B cell (primary cell): ENCODE results near the gene FGFRL1. TPM values are rescaled to one million over a fixed set of nuclear protein-coding genes. Genes with fewer than 3 reads are reported as not detected.

ENCODE experiments used
- ATAC-seq: fragments of 200-7000 bp; cut with Tn5 transposase; one replicate; pipeline ENCODE4 v1.10.0; 2021; ENCODE audit warnings: low read depth, mild to moderate bottlenecking, moderate number of reproducible peaks, moderate library complexity
- CTCF ChIA-PET: fragments of 350-600 bp; sonication (Branson Sonifier 250); formaldehyde crosslinking; loops from one replicate; lab custom pipeline; 2021; ENCODE audit warnings: antibody characterized with exemption, inconsistent platforms; lab: Charles Lee
- POLR2A ChIA-PET: fragments of 350-600 bp; sonication (Branson Sonifier 250); formaldehyde crosslinking; loops from one replicate; lab custom pipeline; 2021; ENCODE audit warnings: antibody characterized with exemption; lab: Charles Lee
- DNase-seq: peaks from one replicate; pipeline ENCODE4 v3.0.0; 2013
- H2AFZ ChIP-seq: 2 replicates; pipeline ENCODE4 v1.6.1; 2012; ENCODE audit warnings: mild to moderate bottlenecking, low read depth, low read length; ENCODE audit not compliant: insufficient read depth, poor library complexity, severe bottlenecking
- H3K27ac ChIP-seq, 2 donors: 1 replicate in 1 of 2; 2 replicates in 1 of 2; pipeline ENCODE4 v1.5.1; 2012 to 2013; ENCODE audit warnings: low read length in 2 of 2, mild to moderate bottlenecking in 2 of 2, moderate library complexity in 1 of 2
- H3K27me3 ChIP-seq, 4 experiments: fragments of 200-600 bp in 1 of 4; sonication (generic) in 1 of 4; replicated peaks in 1 of 4; 1 replicate in 2 of 4; 2 replicates in 2 of 4; pipeline versions ENCODE4 v1.6.1 to v1.7.0; 2013 to 2016; ENCODE audit warnings: low read length in 3 of 4, mild to moderate bottlenecking in 2 of 4, mixed read lengths in 1 of 4, moderate library complexity in 1 of 4; ENCODE audit not compliant: insufficient read depth in 4 of 4, control insufficient read depth in 3 of 4; ENCODE audit errors: control extremely low read depth in 1 of 4
- H3K36me3 ChIP-seq, 2 experiments: replicated peaks in 1 of 2; 1 replicate in 1 of 2; 2 replicates in 1 of 2; pipeline versions ENCODE4 v1.6.1 to v1.7.1; 2013; ENCODE audit warnings: low read length in 1 of 2; ENCODE audit not compliant: insufficient read depth in 2 of 2, control insufficient read depth in 1 of 2; ENCODE audit errors: control extremely low read depth in 1 of 2, extremely low read depth in 1 of 2
- H3K4me1 ChIP-seq, 2 donors: fragments of 200-600 bp in 1 of 2; sonication (generic) in 1 of 2; 1 replicate in 1 of 2; 2 replicates in 1 of 2; pipeline versions ENCODE4 v1.5.1 to v1.6.1; 2013 to 2017; ENCODE audit warnings: low read length in 2 of 2; ENCODE audit not compliant: control insufficient read depth in 2 of 2, insufficient read depth in 2 of 2
- H3K4me2 ChIP-seq: replicated peaks from 2 replicates; pipeline ENCODE3; 2012; ENCODE audit warnings: mild to moderate bottlenecking, low read depth, low read length; ENCODE audit not compliant: poor library complexity, severe bottlenecking
- H3K4me3 ChIP-seq, 5 experiments: fragments of 200-600 bp in 1 of 5; sonication (generic) in 1 of 5; 1 replicate in 3 of 5; 2 replicates in 2 of 5; pipeline versions ENCODE4 v1.5.1 to v1.7.0; 2011 to 2016; ENCODE audit warnings: low read length in 4 of 5, mild to moderate bottlenecking in 4 of 5, low read depth in 2 of 5, control low read depth in 1 of 5, moderate library complexity in 1 of 5; ENCODE audit not compliant: insufficient read depth in 1 of 5; ENCODE audit errors: control extremely low read depth in 1 of 5, extremely low read depth in 1 of 5
- H3K79me2 ChIP-seq: fragments of 200-600 bp; sonication (generic); one replicate; pipeline ENCODE4 v1.6.0; 2016; ENCODE audit warnings: low read length; ENCODE audit not compliant: control insufficient read depth, insufficient read depth
- H3K9ac ChIP-seq: fragments of 200-600 bp; sonication (generic); 2 replicates; pipeline ENCODE4 v1.6.1; 2017; ENCODE audit warnings: mild to moderate bottlenecking, low read length, moderate library complexity
- H3K9me3 ChIP-seq, 3 donors: one replicate each; pipeline versions ENCODE4 v1.6.1 to v1.7.1; 2013; ENCODE audit warnings: low read length in 2 of 3; ENCODE audit not compliant: control insufficient read depth in 2 of 3, insufficient read depth in 1 of 3; ENCODE audit errors: control extremely low read depth in 1 of 3
- H4K20me1 ChIP-seq: 2 replicates; pipeline ENCODE4 v1.6.0; 2012; ENCODE audit warnings: mild to moderate bottlenecking, low read length; ENCODE audit not compliant: insufficient read depth, control insufficient read depth, poor library complexity, severe bottlenecking
- H3K27ac Mint-ChIP-seq: one replicate; pipeline ENCODE4 v1.8.0; 2021; ENCODE audit warnings: mixed read lengths
- H3K27me3 Mint-ChIP-seq: one replicate; pipeline ENCODE4 v1.8.0; 2021; ENCODE audit warnings: mixed read lengths
- H3K4me1 Mint-ChIP-seq: one replicate; pipeline ENCODE4 v1.8.0; 2021; ENCODE audit warnings: mixed read lengths
- H3K4me3 Mint-ChIP-seq: one replicate; pipeline ENCODE4 v1.8.0; 2021; ENCODE audit warnings: mixed read lengths
- H3K9me3 Mint-ChIP-seq: one replicate; pipeline ENCODE4 v1.8.0; 2022; ENCODE audit warnings: mixed read lengths; ENCODE audit not compliant: insufficient read depth
- EZH2 ChIP-seq: IDR thresholded peaks from 2 replicates; pipeline ENCODE4 v1.6.1; 2012; ENCODE audit warnings: borderline replicate concordance, low read depth, mild to moderate bottlenecking, moderate library complexity, low read length; ENCODE audit not compliant: insufficient read depth, poor library complexity, severe bottlenecking
- WGBS: methylation state at CpG from one replicate; pipeline ENCODE4 v1.1.5; 2013; ENCODE audit warnings: missing lambda C conversion rate; ENCODE audit not compliant: insufficient coverage; 5-methylcytosine and 5-hydroxymethylcytosine counted together
- intact Hi-C: fragments of 100-400 bp; cut with micrococcal nuclease; formaldehyde crosslinking; loops from one replicate; pipeline ENCODE4 v1.10.0; 2022
- polyA plus RNA-seq: library from polyadenylated mRNA; depleted of rRNA; stranded (reverse); fragments of >200 nt; gene quantifications from 2 replicates; pipeline ENCODE4 v1.2.3, GENCODE V29; 2012
- total RNA-seq, 2 donors: library from RNA; stranded (reverse); fragments of 120-200 nt in 1 of 2; gene quantifications; 1 replicate in 1 of 2; 2 replicates in 1 of 2; pipeline versions ENCODE4 v1.2.3 to v1.2.4, GENCODE V29; 2013 to 2022
- TF ChIP-seq, protein P1 (sequence below): fragments of 200-600 bp; IDR thresholded peaks from one replicate; pipeline ENCODE4 v1.8.0; 2022; ENCODE audit warnings: antibody characterized with exemption, mild to moderate bottlenecking

The FGFRL1 gene
- total and polyA plus RNA-seq, 2 donors (not counting 1 experiment from before 2014, with no cell fraction given) = 24.1 to 28.9 TPM

DNA sequence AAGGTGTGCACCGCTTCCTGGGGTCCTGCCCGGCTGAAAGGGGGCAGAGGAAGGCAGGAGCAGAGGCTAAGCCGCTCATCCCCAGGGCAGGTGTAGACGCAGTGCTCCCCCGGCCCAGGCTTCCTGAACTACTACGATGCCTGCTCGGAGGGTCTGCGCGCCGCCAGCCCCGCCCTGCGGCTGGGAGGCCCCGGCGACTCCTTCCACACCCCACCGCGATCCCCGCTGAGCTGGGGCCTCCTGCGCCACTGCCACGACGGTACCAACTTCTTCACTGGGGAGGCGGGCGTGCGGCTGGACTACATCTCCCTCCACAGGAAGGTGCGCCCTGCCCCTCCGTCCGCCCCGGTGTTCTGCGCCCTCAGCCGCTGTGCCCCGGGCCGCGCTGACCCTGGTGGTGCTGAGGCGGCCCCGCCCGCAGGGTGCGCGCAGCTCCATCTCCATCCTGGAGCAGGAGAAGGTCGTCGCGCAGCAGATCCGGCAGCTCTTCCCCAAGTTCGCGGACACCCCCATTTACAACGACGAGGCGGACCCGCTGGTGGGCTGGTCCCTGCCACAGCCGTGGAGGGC, 9.8 kb upstream of the FGFRL1 start:
- no peak for DNase-seq
- Mint-ChIP-seq H3K4me1 (peaks cover 31% of the 10 kb centered on the region), H3K9me3 (no peaks in the 10 kb centered on the region), H3K4me3 (no peak overlapping the region), H3K27me3 (peaks cover 31% of the 10 kb centered on the region), H3K27ac (peak overlapping the region; percentile 50)
- Histone ChIP-seq H4K20me1 (peaks cover 8% of the 10 kb centered on the region), H3K79me2 (no peaks in the 10 kb centered on the region), H3K27me3 (peaks cover 0 to 76% (median 35%) of the 10 kb centered on the region in 4 experiments), H3K27ac (no peak overlapping the region), H3K4me2 (peak overlapping the region; percentile 54), H3K36me3 (no peaks in the 10 kb centered on the region), H3K9me3 (peaks cover 0 to 50% (median 0%) of the 10 kb centered on the region in 3 donors), H3K4me1 (peaks cover 30 to 42% of the 10 kb centered on the region in 2 donors), H2AFZ (no peak overlapping the region), H3K4me3 (no peak overlapping the region), H3K9ac (no peak overlapping the region)
- intact Hi-C loops = no loop called here
- CTCF ChIA-PET = no interaction called here
- ATAC-seq = no peak
- 31% methylated on average over 48 of the region's 48 CpGs for WGBS
- POLR2A ChIA-PET = no interaction called here
- TF ChIP-seq, protein P1, sequence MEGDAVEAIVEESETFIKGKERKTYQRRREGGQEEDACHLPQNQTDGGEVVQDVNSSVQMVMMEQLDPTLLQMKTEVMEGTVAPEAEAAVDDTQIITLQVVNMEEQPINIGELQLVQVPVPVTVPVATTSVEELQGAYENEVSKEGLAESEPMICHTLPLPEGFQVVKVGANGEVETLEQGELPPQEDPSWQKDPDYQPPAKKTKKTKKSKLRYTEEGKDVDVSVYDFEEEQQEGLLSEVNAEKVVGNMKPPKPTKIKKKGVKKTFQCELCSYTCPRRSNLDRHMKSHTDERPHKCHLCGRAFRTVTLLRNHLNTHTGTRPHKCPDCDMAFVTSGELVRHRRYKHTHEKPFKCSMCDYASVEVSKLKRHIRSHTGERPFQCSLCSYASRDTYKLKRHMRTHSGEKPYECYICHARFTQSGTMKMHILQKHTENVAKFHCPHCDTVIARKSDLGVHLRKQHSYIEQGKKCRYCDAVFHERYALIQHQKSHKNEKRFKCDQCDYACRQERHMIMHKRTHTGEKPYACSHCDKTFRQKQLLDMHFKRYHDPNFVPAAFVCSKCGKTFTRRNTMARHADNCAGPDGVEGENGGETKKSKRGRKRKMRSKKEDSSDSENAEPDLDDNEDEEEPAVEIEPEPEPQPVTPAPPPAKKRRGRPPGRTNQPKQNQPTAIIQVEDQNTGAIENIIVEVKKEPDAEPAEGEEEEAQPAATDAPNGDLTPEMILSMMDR = no peak
- no peak for TF ChIP-seq EZH2

- Histone ChIP-seq H3K4me2 (peak overlapping the region; percentile 54), H3K27ac (no peak overlapping the region), H3K9ac (no peak overlapping the region), H3K79me2 (no peaks in the 10 kb centered on the region), H3K36me3 (no peaks in the 10 kb centered on the region), H3K4me1 (peaks cover 30 to 42% of the 10 kb centered on the region in 2 donors), H3K9me3 (peaks cover 0 to 50% (median 0%) of the 10 kb centered on the region in 3 donors), H2AFZ (no peak overlapping the region), H3K4me3 (no peak overlapping the region), H3K27me3 (peaks cover 0 to 77% (median 37%) of the 10 kb centered on the region in 4 experiments), H4K20me1 (peaks cover 8% of the 10 kb centered on the region)
- intact Hi-C loops = no loop called here
- TF ChIP-seq, protein P1 = no peak
- TF ChIP-seq EZH2 = no peak
- H3K27ac Mint-ChIP-seq = no peak overlapping the region
- peaks cover 36% of the 10 kb centered on the region for H3K27me3 Mint-ChIP-seq
- ATAC-seq (no peak), DNase-seq (no peak)
- H3K9me3 Mint-ChIP-seq = peaks cover 3% of the 10 kb centered on the region
- POLR2A ChIA-PET = no interaction called here
- peak overlapping the region; percentile 59 for H3K4me3 Mint-ChIP-seq
- CTCF ChIA-PET = no interaction called here
- WGBS = 8% methylated on average over 54 of the region's 54 CpGs
- H3K4me1 Mint-ChIP-seq = peaks cover 28% of the 10 kb centered on the region
Measured at GRCh38 chr4:1002131-1002630, 9.2 kb upstream of the FGFRL1 start.
